HCT116 (cell line): ENCODE measurements around the gene AFAP1L2. TPM values are rescaled to one million over a fixed set of nuclear protein-coding genes. Genes with fewer than 3 reads are reported as not detected.

Experiments
- ATAC-seq: fragments of 200-7000 bp; cut with Tn5 transposase; 2 replicates; pipeline ENCODE4 v1.9.1; 2020; ENCODE audit warnings: mild to moderate bottlenecking, moderate library complexity
- BruUV-seq: library from RNA; stranded (reverse); fragments of 400-500 nt; replicated peaks from 2 replicates; lab custom pipeline; 2021; lab: Mats Ljungman, UMichigan
- CTCF ChIA-PET: fragments of 300-600 bp; sonication (Branson Sonifier 250); formaldehyde crosslinking; loops from one replicate; lab custom pipeline; 2021; ENCODE audit warnings: antibody characterized with exemption; lab: Charles Lee
- POLR2A ChIA-PET: fragments of 300-600, 350-600 bp; sonication (Branson Sonifier 250); formaldehyde crosslinking; loops from one replicate; lab custom pipeline; 2021; ENCODE audit warnings: antibody characterized with exemption; lab: Charles Lee
- RAD21 ChIA-PET, 2 experiments: fragments of 300-600 bp; sonication (Branson Sonifier 250); formaldehyde crosslinking; loops; one replicate each; lab custom pipeline; 2023; ENCODE audit warnings: low total read pairs in 2 of 2; ENCODE audit not compliant: uncharacterized antibody in 2 of 2, unreplicated experiment in 2 of 2, low non-redundant PET in 1 of 2; lab: Charles Lee
- DNase-seq: peaks from one replicate; pipeline ENCODE4 v3.0.0-alpha.2; 2010; ENCODE audit warnings: low read depth, low spot score
- H2AFZ ChIP-seq: fragments of 200-600 bp; shearing (Covaris generic), sonication (generic); 2 replicates; pipeline ENCODE4 v1.6.1; 2017; ENCODE audit warnings: low read depth, mixed run types, mixed read lengths, antibody characterized with exemption, low read length; ENCODE audit not compliant: poor library complexity, severe bottlenecking
- H3K27ac ChIP-seq: 2 replicates; pipeline ENCODE4 v1.5.1; 2012; ENCODE audit warnings: low read depth, low read length
- H3K27me3 ChIP-seq: fragments of 200-600 bp; sonication (generic); 2 replicates; pipeline ENCODE4 v1.6.1; 2016; ENCODE audit warnings: mixed run types, low read length, mixed read lengths; ENCODE audit not compliant: insufficient read depth
- H3K36me3 ChIP-seq, 2 experiments: fragments of 200-500 bp in 1 of 2; fragments of 200-600 bp in 1 of 2; sonication (Bioruptor generic) in 1 of 2; sonication (generic) in 1 of 2; 2 replicates each; pipeline versions ENCODE4 v1.5.1 to v1.6.1; 2014 to 2016; ENCODE audit warnings: low read length in 2 of 2, inconsistent platforms in 1 of 2, mixed read lengths in 1 of 2, mixed run types in 1 of 2; ENCODE audit not compliant: insufficient read depth in 2 of 2, control insufficient read depth in 1 of 2
- H3K4me1 ChIP-seq, 2 experiments: fragments of 200-600 bp in 1 of 2; sonication (generic) in 1 of 2; 2 replicates each; pipeline versions ENCODE4 v1.5.1 to v1.6.1; 2012 to 2017; ENCODE audit warnings: low read length in 2 of 2, inconsistent platforms in 1 of 2, mild to moderate bottlenecking in 1 of 2, mixed read lengths in 1 of 2, mixed run types in 1 of 2, moderate library complexity in 1 of 2; ENCODE audit not compliant: insufficient read depth in 2 of 2, control insufficient read depth in 1 of 2
- H3K4me2 ChIP-seq: fragments of 200-600 bp; sonication (generic); 2 replicates; pipeline ENCODE4 v1.6.1; 2017; ENCODE audit warnings: mixed run types, low read length, mixed read lengths
- H3K4me3 ChIP-seq, 2 experiments: fragments of 200-600 bp in 1 of 2; sonication (generic) in 1 of 2; replicated peaks in 1 of 2; 2 replicates each; pipeline ENCODE4 v1.5.1; 2011 to 2016; ENCODE audit warnings: low read length in 2 of 2, control low read depth in 1 of 2, low read depth in 1 of 2, mild to moderate bottlenecking in 1 of 2, mixed read lengths in 1 of 2, mixed run types in 1 of 2
- H3K79me2 ChIP-seq: fragments of 200-600 bp; sonication (generic); 2 replicates; pipeline ENCODE4 v1.6.1; 2017; ENCODE audit warnings: mild to moderate bottlenecking, mixed run types, low read length, moderate library complexity, mixed read lengths; ENCODE audit not compliant: insufficient read depth
- H3K9ac ChIP-seq: fragments of 200-600 bp; sonication (generic); 2 replicates; pipeline ENCODE4 v1.6.1; 2016; ENCODE audit warnings: low read length, mixed read lengths
- H3K9me2 ChIP-seq: fragments of 200-600 bp; sonication (generic), shearing (Covaris generic); 2 replicates; pipeline ENCODE4 v1.6.1; 2017; ENCODE audit warnings: mixed run types, mild to moderate bottlenecking, moderate library complexity; ENCODE audit not compliant: insufficient read depth
- H3K9me3 ChIP-seq, 2 experiments: fragments of 200-500 bp in 1 of 2; fragments of 200-600 bp in 1 of 2; sonication (Bioruptor generic) in 1 of 2; sonication (generic) in 1 of 2; 2 replicates each; pipeline ENCODE4 v1.6.1; 2014 to 2017; ENCODE audit warnings: low read length in 2 of 2, mixed read lengths in 2 of 2, inconsistent platforms in 1 of 2, low read depth in 1 of 2, mild to moderate bottlenecking in 1 of 2, mixed run types in 1 of 2, moderate library complexity in 1 of 2; ENCODE audit not compliant: control insufficient read depth in 1 of 2, insufficient read depth in 1 of 2
- H4K20me1 ChIP-seq: fragments of 200-600 bp; sonication (generic), shearing (Covaris generic); 2 replicates; pipeline ENCODE4 v1.6.1; 2017; ENCODE audit warnings: mixed run types, mild to moderate bottlenecking, moderate library complexity; ENCODE audit not compliant: insufficient read depth
- CEBPB ChIP-seq: IDR thresholded peaks from 2 replicates; pipeline ENCODE4 v1.6.1; 2012; ENCODE audit warnings: low read depth
- ELF1 ChIP-seq: IDR thresholded peaks from 2 replicates; pipeline ENCODE4 v1.6.1; 2012; ENCODE audit warnings: low read depth, borderline replicate concordance
- EZH2 ChIP-seq: fragments of 200-600 bp; sonication (generic); IDR thresholded peaks from 2 replicates; pipeline ENCODE4 v1.6.1; 2017; ENCODE audit warnings: antibody characterized with exemption, mixed run types
- EZH2phosphoT487 ChIP-seq: fragments of 200-600 bp; IDR thresholded peaks from 2 replicates; pipeline ENCODE4 v1.6.1; 2018; ENCODE audit warnings: antibody characterized with exemption, borderline replicate concordance
- FOSL1 ChIP-seq: IDR thresholded peaks from 2 replicates; pipeline ENCODE4 v1.6.1; 2012; ENCODE audit warnings: low read depth
- POLR2A ChIP-seq: IDR thresholded peaks from 2 replicates; pipeline ENCODE4 v1.7.0; 2011; ENCODE audit warnings: borderline replicate concordance; ENCODE audit not compliant: insufficient read depth, insufficient read length; ENCODE audit errors: extremely low read depth
- POLR2AphosphoS5 ChIP-seq: IDR thresholded peaks from 2 replicates; pipeline ENCODE4 v1.6.1; 2011; ENCODE audit warnings: mild to moderate bottlenecking, low read depth, low read length, moderate library complexity
- RAD21 ChIP-seq: IDR thresholded peaks from 2 replicates; pipeline ENCODE4 v1.6.1; 2012; ENCODE audit warnings: low read depth, mild to moderate bottlenecking
- SP1 ChIP-seq: IDR thresholded peaks from 2 replicates; pipeline ENCODE4 v1.6.1; 2012; ENCODE audit warnings: low read depth
- SRF ChIP-seq: IDR thresholded peaks from 2 replicates; pipeline ENCODE4 v1.6.1; 2012; ENCODE audit warnings: low read depth
- TCF7L2 ChIP-seq: IDR thresholded peaks from 2 replicates; pipeline ENCODE4 v1.7.0; 2011; ENCODE audit warnings: borderline replicate concordance, inconsistent platforms; ENCODE audit not compliant: insufficient read depth, insufficient read length; ENCODE audit errors: extremely low read depth
- YY1 ChIP-seq: IDR thresholded peaks from 2 replicates; pipeline ENCODE4 v1.6.1; 2011; ENCODE audit warnings: low read length, low read depth, moderate library complexity, mild to moderate bottlenecking; ENCODE audit not compliant: insufficient replicate concordance; ENCODE audit errors: extremely low read depth
- ZFX ChIP-seq: fragments of 450-650 bp; IDR thresholded peaks from 2 replicates; pipeline ENCODE4 v1.6.1; 2017
- ZNF274 ChIP-seq: fragments of 200-500 bp; sonication (Bioruptor generic); IDR thresholded peaks from 2 replicates; pipeline ENCODE4 v1.6.1; 2014; ENCODE audit warnings: mild to moderate bottlenecking, low read depth, low read length, inconsistent platforms
- intact Hi-C: fragments of 100-400 bp; cut with micrococcal nuclease; formaldehyde crosslinking; loops from 2 replicates; pipeline ENCODE4 v1.10.0; 2022
- total RNA-seq: library from RNA; stranded (reverse); gene quantifications from one replicate; pipeline ENCODE4 v1.2.1, GENCODE V29; 2021; ENCODE audit not compliant: unreplicated experiment
- TF ChIP-seq, protein P1 (sequence below): IDR thresholded peaks from 2 replicates; pipeline ENCODE4 v1.6.1; 2011; ENCODE audit warnings: mild to moderate bottlenecking, low read length, moderate library complexity; ENCODE audit not compliant: insufficient replicate concordance; ENCODE audit errors: extremely low read depth
- TF ChIP-seq, protein P2 (sequence below): IDR thresholded peaks from 2 replicates; pipeline ENCODE4 v1.6.1; 2012

AFAP1L2 gene
- total RNA-seq, 1 experiment from 2014 or later = 0.93 TPM

DNA sequence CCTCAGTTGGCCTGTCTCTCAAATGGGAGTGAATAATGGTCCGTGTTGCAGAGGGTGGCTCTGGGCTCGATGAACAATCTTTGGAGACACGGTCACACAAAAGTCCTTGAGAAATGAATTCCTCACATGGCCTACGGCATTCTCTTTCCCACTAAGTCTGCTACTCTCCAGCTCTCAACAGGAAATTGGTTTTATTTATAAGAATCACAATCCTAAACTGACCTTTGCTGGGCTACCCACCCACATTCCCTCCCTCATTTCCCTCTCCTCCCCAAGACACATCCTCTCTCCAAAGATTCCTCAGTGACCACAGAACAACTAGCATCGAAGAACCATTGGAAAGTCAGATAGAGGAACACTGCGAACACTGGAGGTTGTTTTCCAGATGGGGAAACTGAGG, 4.7 kb downstream of the AFAP1L2 start:
- no peak overlapping the region for H3K27ac ChIP-seq
- no peak for ATAC-seq
- no peak overlapping the region for H3K9ac ChIP-seq
- BruUV-seq = no TSS peak
- RAD21 ChIA-PET = no interaction called here
- POLR2A ChIA-PET = no interaction called here
- TF ChIP-seq RAD21 (no peak), ELF1 (no peak), POLR2A (no peak), TCF7L2 (no peak), EZH2phosphoT487 (no peak), SRF (no peak), FOSL1 (no peak), POLR2AphosphoS5 (no peak), CEBPB (no peak), SP1 (no peak), ZNF274 (no peak), YY1 (no peak), EZH2 (no peak), ZFX (no peak)
- TF ChIP-seq, protein P1, sequence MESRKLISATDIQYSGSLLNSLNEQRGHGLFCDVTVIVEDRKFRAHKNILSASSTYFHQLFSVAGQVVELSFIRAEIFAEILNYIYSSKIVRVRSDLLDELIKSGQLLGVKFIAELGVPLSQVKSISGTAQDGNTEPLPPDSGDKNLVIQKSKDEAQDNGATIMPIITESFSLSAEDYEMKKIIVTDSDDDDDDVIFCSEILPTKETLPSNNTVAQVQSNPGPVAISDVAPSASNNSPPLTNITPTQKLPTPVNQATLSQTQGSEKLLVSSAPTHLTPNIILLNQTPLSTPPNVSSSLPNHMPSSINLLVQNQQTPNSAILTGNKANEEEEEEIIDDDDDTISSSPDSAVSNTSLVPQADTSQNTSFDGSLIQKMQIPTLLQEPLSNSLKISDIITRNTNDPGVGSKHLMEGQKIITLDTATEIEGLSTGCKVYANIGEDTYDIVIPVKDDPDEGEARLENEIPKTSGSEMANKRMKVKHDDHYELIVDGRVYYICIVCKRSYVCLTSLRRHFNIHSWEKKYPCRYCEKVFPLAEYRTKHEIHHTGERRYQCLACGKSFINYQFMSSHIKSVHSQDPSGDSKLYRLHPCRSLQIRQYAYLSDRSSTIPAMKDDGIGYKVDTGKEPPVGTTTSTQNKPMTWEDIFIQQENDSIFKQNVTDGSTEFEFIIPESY = no peak
- TF ChIP-seq, protein P2, sequence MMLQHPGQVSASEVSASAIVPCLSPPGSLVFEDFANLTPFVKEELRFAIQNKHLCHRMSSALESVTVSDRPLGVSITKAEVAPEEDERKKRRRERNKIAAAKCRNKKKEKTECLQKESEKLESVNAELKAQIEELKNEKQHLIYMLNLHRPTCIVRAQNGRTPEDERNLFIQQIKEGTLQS = no peak
- TF ChIP-seq, all 23 proteins: peak for 0
- Histone ChIP-seq H3K4me3 (no peak overlapping the region), H2AFZ (no peak overlapping the region), H3K4me2 (no peak overlapping the region), H3K9me2 (no peaks in the 10 kb centered on the region), H3K79me2 (no peaks in the 10 kb centered on the region), H3K27me3 (peaks cover 96% of the 10 kb centered on the region), H3K9me3 (no peaks in the 10 kb centered on the region), H3K4me1 (peaks cover 0 to 7% of the 10 kb centered on the region in 2 experiments; a peak in 1 of 4 replicates), H4K20me1 (no peaks in the 10 kb centered on the region; the same call in 1 of the 2 replicates), H3K36me3 (no peaks in the 10 kb centered on the region)
- no peak for DNase-seq
- intact Hi-C loops = no loop called here
- CTCF ChIA-PET = no interaction called here
